GM18507 (cell line): ENCODE data around the gene TRIM34.
"Not testable (repeated sequence)": the region's sequence is repeated elsewhere in the genome, so short reads cannot be mapped to it uniquely, and the experiment has no call there.

ENCODE experiments used
- DNase-seq: peaks from one replicate; pipeline ENCODE4 v3.0.0; 2011; ENCODE audit warnings: low read depth; ENCODE audit not compliant: insufficient read length; ENCODE audit errors: extremely low spot score
- FAIRE-seq: peaks from 2 replicates; lab custom pipeline; 2011; peaks lifted over from hg19 to GRCh38; lab: Jason Lieb, UNC

Gene TRIM34, protein sequence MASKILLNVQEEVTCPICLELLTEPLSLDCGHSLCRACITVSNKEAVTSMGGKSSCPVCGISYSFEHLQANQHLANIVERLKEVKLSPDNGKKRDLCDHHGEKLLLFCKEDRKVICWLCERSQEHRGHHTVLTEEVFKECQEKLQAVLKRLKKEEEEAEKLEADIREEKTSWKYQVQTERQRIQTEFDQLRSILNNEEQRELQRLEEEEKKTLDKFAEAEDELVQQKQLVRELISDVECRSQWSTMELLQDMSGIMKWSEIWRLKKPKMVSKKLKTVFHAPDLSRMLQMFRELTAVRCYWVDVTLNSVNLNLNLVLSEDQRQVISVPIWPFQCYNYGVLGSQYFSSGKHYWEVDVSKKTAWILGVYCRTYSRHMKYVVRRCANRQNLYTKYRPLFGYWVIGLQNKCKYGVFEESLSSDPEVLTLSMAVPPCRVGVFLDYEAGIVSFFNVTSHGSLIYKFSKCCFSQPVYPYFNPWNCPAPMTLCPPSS

DNA sequence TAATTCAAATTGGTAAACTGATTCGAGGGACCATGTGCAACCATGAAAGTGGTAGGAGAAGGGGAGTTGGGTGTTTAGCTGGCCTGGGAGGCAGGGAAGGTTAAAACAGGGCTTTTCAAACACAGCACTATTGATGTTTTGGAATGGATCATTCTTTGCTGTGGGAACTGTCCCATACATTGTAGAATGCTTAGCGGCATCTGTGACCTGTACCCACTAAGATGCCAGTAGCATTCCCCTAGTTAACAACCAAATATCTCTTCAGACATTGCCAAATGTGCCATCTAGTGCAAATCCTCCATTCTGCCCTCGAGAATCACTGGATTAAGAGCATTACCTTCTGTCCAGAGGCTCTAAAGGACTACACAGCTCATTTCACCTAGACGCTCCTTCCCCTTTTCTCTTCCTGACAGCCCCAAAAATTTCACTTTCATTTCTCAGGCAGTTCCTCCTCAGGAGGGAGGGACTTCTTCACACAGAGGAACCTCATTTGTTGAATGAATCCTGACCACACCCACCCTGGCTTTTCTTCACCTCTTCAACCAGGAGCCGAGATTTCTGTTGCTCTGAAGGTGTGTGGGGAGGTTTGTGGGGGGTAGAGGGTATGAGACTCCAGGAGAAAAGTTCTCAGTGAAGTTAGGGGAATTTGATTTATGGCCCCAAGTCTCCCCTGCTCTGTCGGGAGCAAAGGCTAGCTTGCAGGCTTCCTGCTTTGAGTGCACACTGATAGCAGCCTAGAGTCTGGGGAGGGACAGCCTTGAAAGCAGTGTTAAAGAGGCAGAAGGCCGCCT, at the start of gene TRIM34:
TSS of gene TRIM34 (plus strand) at position 513 of the 791 bp plus-strand sequence. CDS start 7,331 bp downstream, outside the sequence.
- FAIRE-seq = peak; percentile 99
- peak; percentile 77 for DNase-seq

DNA sequence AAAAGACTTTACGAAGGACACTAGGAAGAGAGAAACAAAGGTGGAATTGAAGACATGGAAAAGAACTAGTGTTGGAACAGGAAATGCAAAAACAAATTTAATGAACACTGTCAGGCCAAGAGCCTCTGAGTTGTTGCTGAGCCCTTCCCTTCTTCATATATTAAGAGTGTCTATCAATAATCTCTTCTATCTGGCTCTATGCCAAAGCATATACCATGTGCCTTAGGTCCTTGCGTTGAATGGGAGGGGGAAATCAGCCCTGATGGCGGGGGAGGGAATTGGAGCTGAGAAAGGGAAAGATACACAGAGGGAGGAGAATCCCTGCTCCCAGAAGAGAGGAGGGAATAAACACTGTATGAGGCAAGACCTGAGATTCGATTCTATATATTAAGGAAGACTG, 49.6 kb upstream of the TRIM34 start:
- no peak for FAIRE-seq

DNA sequence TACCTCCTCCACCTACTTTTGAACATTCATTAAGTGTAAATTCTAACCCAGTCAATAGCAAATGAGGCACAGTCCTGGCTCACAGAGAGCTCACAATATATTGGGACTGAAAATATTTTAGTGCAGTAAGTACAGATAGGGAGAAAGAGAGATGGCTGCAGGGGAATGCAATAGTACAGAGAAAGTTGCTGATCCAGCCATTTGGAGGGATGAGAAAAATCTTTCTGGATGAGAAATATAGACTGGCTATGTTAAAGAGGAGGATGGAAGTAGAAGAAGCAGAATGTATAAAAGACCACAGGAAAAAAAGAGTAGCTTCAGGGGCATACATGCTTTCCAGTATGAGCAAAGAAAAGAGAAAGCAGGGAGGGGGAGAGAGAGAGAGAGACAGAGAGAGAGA, 47.7 kb upstream of the TRIM34 start:
- FAIRE-seq (no peak), DNase-seq (no peak)

More for the DNA sequence above, 49.6 kb upstream of the TRIM34 start:
- no peak for DNase-seq

DNA sequence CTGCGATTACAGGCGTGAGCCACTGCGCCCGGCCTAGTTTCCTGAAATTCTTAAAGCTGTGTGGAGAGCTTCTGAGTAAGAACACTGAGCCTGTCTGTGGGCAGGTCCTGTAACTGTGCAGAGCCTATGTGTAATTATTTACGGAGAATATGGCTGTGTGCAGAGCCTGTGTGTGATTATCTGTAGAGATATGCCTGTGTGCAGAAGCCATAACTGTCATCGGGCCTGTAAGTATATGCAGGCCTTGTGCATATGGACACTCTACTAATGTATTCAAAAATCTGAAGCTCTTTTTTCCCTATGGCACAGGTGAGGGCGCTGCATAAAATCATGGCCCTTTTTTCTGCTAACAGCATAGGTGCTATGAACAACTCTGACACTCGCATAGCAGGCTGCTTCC, 44.2 kb upstream of the TRIM34 start, which contains the start of gene OR52B6:
TSS of gene OR52B6 (plus strand) at position 301 of the 400 bp plus-strand sequence. CDS start at position 301, 0 bp downstream.
- no peak for FAIRE-seq

DNA sequence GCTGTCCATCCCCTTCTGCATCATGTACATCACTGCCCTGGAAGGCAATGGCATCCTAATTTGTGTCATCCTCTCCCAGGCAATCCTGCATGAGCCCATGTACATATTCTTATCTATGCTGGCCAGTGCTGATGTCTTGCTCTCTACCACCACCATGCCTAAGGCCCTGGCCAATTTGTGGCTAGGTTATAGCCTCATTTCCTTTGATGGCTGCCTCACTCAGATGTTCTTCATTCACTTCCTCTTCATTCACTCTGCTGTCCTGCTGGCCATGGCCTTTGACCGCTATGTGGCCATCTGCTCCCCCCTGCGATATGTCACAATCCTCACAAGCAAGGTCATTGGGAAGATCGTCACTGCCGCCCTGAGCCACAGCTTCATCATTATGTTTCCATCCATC, 43.8 kb upstream of the TRIM34 start:
- no peak for FAIRE-seq
- no peak for DNase-seq

More for the DNA sequence above, 44.2 kb upstream of the TRIM34 start, which contains the start of gene OR52B6:
- no peak for DNase-seq

DNA sequence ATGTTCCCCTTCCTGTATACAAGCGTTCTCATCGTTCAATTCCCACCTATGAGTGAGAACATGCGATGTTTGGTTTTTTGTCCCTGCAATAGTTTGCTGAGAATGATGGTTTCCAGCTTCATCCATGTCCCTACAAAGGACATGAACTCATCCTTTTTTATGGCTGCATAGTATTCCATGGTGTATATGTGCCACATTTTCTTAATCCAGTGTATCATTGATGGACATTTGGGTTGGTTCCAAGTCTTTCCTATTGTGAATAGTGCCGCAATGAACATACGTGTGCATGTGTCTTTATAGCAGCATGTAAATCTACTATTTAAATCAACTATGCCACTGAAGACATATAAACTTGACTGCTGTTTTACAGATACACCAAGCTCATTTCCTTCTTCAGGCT, 40.3 kb upstream of the TRIM34 start:
- FAIRE-seq, DNase-seq: not testable (repeated sequence)

DNA sequence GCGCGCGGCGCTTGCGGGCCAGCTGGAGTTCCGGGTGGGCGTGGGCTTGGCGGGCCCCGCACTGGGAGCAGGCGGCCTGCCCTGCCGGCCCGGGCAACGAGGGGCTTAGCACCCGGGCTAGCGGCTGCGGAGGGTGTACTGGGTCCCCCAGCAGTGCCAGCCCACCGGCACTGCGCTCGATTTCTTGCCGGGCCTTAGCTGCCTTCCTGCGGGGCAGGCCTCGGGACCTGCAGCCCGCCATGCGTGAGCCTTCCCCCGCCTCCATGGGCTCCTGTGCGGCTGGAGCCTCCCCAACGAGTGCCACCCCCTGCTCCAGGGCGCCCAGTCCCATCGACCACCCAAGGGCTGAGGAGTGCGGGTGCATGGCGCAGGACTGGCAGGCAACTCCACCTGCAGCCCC, 34.9 kb upstream of the TRIM34 start:
- DNase-seq, FAIRE-seq: not testable (repeated sequence)

DNA sequence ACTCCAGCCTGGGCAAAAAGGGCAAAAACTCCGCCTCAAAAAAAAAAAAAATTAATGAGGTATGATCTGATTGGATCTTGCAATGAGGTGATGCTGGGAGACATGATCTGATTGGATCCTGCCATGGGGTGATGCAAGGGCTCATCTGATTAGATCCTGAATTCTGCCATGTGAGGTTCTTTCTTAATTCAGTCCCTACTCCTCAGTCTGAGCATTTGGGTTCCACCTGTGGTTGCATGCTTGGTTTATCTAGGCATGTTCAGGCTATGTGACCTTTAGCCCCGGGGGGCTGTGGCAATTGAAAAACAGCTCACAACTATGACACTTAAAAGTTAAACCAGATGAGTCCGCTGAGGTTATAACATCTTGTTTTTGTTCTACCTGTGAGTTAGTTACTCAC, 33.2 kb upstream of the TRIM34 start:
- FAIRE-seq = no peak
- DNase-seq = no peak

DNA sequence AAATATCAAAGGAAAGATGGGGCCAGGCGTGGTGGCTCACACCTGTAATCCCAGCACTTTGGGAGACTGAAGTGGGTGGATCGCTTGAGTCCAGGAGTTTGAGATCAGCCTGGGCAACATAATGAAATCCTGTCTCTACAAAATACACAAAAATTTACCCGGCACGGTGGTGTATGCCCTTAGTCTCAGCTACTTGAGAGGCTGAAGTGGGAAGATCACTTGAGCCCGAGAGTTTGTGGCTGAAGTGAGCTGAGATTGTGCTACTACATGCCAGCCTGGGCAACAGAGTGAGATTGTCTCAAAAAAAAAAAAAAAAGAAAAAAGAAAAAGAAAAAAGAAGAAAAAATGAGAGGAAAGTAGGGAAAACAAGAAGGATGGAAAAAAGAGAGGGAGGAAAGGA, 32.2 kb upstream of the TRIM34 start:
- no peak for DNase-seq
- no peak for FAIRE-seq

DNA sequence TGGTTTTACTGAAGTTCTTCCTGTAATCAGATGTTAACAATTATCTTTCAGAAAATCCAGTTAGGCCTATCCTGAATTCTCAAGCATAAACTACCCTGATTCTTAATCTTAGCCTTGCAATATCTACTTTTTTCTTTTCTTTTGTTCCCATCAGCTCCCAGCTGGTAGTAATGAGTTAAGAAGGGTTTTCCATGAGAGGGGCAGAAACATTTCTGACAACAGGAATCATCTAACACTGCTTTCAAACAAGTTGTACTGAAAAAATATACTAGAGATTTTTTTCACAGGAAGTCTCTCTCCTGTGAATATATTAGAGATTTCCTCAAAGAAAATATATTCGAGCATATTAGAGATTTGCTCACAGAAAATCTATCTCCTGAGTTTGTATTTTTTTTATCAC, 31.7 kb upstream of the TRIM34 start:
- FAIRE-seq (no peak), DNase-seq (no peak)

DNA sequence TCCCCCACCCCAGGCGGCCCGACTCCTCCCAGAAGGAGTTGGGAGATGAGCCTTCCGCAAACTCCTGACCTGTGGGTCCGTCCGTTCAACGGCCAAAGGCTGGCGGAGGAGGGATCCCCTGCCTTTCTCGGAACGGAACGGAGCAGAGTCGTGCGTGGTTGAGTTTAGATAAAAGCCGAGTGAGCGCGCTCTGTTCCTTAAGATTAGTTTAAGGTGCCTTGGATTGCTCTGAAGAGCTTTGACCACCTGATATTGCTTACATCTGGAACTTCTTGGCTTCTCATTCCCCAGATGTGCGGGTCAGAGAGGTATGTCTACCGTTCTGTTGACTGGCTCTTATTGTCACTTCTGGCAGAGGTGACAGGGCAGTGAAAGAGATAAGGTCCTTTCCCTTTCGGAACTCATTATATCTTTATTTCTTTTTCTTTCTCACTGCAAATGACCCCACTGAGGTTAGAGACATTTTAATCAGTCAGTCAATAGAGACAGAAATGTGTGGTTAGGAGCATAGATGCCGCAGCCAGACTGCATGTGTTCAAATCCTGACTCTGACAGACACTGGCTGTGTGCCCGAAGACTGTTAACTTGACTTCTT, 28.1 kb upstream of the TRIM34 start, which contains the start of gene TRIM6:
TSS of gene TRIM6 (plus strand) at position 31 of the 595 bp plus-strand sequence. CDS start at position 292, 261 bp downstream.
- DNase-seq (no peak), FAIRE-seq (no peak)

DNA sequence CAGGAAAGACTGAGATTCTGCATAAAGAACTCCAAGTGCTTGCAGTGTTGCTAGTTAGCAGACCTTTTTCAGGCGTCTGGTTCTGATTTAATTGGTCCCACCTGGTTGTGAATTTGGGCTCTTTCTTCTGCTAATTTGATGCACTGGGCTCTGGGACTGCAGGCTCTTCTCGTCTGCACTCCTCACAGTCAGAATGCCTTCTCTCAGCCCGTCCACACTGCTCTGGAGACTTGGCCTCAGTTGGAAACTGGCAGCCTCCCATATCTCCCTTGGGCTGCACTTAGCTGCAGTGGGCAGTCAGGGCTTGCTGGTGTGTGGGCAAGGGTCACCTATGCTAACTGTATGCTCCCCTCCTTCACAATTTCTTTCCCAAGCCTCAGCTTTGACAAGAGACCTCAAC, 26.8 kb upstream of the TRIM34 start:
- no peak for FAIRE-seq
- no peak for DNase-seq

DNA sequence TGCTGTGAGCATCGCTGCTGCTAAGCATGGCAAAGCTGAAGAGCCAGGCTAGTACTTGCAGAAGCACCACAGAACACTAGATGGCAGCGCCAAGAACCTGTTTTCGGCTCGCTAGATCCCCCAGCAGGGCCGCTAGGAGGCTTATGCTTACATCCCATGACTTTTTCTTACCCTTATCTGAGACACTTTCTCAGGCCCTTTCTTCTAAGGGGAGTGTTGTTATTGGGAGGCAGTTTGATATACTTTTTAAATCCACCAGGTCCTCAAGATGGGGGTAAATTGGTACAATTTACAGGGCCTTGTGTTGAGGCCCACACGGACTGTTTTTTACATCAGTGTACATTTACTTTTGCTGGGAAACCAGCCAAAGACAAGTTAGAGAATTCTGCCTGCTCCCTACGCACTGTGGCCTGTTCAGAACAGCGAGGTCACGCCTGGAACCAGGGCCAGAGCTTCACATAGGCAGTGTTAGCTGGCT, 24.4 kb upstream of the TRIM34 start:
- peak; percentile 91 for FAIRE-seq
- DNase-seq = peak; percentile 33

DNA sequence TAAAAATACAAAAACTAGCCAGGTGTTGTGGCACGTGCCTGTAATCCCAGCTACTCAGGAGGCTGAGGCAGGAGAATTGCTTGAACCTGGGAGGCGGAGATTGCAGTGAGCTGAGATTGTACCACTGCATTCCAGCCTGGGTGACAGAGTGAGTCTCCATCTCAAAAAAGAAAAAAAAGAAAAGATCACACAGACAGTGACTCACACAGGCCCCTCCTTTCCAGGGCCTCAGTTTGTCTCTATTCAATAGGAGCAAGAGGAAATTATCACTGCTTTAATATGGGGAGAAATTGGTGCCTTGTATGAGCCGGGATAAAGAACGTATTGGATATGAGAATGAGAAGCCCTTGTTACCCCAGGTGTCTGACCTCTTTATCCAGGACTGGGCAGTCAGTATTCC, 22.0 kb upstream of the TRIM34 start:
- FAIRE-seq, DNase-seq: not testable (repeated sequence)

DNA sequence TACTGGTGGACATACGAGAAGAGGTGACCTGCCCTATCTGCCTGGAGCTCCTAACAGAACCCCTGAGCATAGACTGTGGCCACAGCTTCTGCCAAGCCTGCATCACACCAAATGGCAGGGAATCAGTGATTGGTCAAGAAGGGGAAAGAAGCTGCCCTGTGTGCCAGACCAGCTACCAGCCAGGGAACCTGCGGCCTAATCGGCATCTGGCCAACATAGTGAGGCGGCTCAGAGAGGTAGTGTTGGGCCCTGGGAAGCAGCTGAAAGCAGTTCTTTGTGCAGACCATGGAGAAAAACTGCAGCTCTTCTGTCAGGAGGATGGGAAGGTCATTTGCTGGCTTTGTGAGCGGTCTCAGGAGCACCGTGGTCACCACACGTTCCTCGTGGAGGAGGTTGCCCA, 21.5 kb upstream of the TRIM34 start:
- no peak for FAIRE-seq
- no peak for DNase-seq

DNA sequence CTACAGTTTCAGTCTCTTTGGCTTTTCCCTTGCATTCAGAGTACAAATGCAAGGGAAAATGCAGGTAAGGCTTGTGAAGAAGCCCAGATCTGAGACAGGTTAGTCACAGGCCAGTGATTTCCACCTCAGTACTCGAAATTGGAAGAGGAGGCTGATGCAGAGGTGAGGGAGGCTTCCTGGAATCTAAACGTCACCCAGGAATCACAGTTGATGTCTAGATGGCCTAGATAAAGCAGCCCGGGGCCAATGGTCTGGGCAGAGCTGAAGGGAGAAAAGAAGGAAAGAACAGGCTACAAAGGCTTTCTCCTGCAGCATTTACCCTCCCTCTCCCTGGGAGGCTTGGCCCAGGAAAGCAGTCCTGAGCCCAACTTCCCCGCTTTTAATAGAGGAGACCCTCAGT, 19.9 kb upstream of the TRIM34 start:
- FAIRE-seq (no peak), DNase-seq (no peak)

DNA sequence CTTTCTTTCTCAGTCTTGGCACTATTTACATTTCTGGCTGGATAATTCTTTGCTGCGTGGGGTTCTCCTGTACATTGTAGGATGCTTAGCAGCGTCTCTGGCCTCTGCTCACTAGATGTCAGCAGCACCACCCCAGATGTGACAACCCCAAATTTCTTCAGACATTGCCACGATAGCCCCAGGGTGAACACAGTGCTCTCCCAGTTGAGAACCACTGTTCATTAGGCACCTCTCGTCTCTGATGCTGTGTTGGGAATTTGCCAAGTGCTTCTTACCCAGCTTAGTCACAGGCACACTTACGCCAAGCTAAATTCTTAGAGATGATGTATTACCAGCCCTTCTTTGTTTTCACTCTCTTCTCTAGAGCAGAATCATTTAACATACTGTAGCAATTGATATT, 19.0 kb upstream of the TRIM34 start:
- FAIRE-seq (no peak), DNase-seq (no peak)

DNA sequence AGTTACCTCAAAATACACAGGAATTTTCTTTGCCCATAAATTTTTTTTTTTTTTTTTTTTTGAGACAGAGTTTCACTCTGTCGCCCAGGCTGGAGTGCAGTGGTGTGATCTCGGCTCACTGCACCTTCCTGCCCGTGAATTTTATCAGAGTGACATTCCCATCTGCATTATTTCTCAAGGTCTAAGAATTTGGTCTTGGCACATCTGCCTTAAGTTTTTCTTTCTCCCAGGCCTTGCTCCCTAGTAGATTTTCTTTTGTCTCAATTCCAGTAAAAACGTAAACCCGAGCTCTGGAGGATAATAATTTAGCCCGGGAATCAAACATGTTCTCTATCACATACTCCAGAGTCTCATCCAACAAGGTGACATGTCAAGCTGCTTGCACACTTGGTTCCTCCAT, 16.0 kb upstream of the TRIM34 start:
- FAIRE-seq (no peak), DNase-seq (no peak)

DNA sequence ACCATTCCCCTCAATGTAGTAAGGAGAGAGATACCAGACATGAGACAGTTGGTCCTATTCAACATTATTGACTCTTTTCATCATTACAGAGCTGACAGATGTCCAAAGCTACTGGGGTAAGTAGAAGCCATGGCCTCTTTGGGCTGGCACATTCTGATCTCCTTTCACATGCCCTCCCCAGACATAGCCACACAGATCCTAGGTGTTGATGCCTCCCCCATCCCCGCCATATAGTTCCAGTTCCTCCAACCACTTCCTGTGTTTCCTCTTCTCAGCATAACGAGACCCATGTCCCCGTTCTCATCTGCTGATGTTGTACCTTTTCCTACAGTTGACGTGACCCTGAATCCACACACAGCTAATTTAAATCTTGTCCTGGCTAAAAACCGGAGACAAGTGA, 14.4 kb upstream of the TRIM34 start:
- FAIRE-seq (peak; percentile 64), DNase-seq (no peak)

DNA sequence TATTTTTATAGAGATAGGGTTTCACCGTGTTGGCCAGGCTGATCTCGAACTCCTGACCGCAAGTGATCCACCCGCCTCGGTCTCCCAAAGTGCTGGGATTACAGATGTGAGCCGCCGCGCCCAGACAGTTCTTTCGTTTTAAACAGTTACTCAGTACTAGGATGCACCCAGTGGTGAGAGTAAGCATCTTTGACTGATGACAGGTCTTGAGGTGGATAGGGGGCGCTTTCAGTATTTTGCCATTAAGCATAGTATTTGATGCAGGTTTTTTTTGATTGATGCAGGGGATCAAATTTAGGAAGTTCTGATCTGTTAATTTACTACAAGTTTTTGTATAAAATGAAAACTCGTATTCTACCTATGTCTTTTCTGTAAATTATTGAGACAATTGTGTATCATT, 13.2 kb upstream of the TRIM34 start:
- DNase-seq (no peak), FAIRE-seq (no peak)
